SH-SY5Y (cell line): Measurements from ENCODE around the gene LHX4.

ENCODE experiments used
- GATA2 ChIP-seq: IDR thresholded peaks from 2 replicates; pipeline ENCODE4 v1.6.1; 2011; ENCODE audit warnings: mild to moderate bottlenecking, low read depth, low read length
- GATA3 ChIP-seq: IDR thresholded peaks from 2 replicates; pipeline ENCODE4 v1.6.1; 2011; ENCODE audit warnings: low read depth, mild to moderate bottlenecking, low read length, moderate library complexity

The LHX4 gene

GRCh38 chr1:180211156-180211859 lies 18.8 kb upstream of the LHX4 start:
- TF ChIP-seq GATA2: no peak
- no peak for TF ChIP-seq GATA3

DNA sequence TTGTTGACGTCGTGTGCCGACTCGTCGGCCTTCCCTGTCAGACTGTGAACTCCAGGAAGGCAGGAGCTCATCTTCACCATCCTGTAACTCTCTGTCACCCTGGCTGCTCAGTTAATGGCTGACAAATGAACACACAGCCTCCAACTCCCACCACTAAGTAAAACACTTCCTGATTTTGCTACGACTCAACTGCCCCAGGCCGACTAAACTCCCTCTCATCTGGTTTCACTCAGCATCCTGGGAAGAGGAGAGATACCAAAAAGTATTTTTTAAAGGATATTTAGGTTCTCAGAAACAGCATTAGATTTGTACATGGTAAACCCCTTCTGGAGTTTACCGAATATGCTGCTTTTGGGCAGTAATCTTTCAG lies 18.2 kb upstream of the LHX4 start:
- TF ChIP-seq GATA2: no peak
- TF ChIP-seq GATA3: no peak

- TF ChIP-seq GATA2: no peak
- TF ChIP-seq GATA3: no peak
These were observed 16.5 kb upstream of the LHX4 start for GRCh38 chr1:180213401-180214170.

DNA sequence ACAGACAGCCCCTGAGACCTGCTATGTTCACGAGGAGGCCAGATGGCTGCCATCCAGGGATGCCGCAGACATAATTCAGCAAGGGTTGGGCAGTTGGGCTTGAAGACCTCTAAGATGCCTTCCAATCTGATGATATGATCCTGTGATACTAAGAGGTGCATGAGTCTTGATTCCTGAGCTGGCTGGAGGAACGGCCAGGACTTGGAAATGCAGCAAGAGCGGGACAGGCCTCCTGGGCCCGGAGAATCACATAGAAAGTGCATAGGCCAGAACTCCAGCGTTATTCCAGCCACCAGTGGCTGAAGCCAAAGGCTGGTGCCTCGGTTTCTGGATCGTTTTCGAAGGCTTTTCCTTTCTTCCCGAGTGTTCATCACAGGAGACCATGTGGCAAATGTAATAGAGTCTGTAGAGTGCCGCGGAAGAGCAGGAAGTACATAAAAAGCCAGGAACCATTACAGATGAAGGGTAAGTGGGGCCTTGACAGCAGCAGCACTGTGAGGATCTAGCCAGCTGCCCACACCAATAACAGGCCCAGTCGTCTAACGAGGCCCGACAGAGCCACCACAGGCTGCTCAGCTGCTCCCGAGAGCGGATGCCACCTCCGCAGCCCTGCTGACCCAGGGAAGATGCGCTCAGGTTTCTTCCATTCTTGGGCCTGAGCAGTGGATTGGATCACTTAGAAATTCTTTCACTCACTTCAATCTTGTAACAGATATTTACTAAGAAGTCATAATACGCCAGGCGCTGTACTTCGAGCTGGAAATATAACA lies 14.0 kb upstream of the LHX4 start:
- no peak for TF ChIP-seq GATA2
- no peak for TF ChIP-seq GATA3

DNA sequence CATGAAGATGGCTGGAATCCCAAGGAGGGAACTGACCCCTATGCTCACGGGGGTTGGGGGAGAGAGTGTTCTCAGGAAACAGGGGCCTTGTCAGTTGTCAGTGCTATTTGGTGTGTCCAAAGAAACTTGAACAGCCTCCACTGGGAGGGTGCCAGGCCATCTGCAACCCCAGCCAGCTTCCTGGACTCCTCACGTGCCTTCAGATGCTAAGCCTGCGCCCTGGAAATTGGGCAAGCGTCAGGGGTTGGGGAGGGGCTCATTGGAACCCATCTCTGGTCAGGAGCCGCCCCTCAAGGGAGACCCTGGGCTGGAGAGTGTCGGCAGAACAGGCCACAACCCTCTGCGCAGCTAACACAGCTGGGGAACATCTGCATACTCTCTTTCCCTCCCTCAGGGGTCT lies 13.1 kb upstream of the LHX4 start:
- TF ChIP-seq GATA3: no peak
- no peak for TF ChIP-seq GATA2

DNA sequence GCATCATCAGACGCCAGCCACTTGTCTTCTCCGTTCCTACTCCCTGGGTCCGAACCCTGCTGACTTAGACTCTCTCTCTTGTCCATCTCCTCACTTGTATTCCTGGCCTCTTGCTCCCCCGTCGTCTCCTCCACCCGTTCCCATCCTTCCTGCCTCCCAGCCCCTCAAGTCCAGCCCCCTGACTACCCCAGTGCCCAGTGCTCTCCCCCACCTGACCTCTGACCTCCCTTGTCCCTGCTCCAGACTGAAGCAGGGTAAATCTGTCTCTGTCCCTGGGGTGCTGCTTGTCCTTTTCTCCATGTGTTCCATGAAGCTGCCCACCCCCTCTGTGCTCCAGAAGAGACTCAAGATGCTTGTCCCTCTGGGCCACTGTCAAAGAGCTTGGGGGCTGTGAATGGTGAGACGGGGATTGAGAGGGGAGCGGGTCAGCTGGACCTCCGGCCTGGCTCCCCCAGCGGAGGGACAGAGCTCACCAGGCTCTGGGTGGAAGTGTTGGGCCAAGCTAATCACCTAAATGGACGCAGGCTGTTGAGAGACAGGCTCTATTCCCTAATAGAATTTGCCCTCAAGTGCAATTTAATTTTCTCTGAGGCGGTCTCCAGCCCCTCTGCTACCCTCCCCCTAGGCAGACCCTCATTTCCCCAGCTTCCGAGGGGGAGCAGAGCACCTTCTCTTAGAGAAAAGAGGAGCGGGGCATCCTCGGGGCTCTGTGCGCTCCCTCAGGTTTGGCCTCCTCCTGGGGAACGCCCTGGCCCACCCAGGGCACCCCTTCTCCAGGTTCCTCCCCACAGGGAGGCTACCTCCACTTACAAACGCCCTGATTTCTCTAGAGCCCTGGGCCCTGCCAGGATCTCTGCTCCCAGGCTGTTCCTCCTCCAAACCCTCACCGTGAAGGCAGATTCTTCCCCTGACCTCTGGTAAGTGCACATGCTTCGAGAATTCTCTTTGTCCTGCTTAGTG lies 11.0 kb upstream of the LHX4 start:
- TF ChIP-seq GATA3: no peak
- TF ChIP-seq GATA2: no peak

DNA sequence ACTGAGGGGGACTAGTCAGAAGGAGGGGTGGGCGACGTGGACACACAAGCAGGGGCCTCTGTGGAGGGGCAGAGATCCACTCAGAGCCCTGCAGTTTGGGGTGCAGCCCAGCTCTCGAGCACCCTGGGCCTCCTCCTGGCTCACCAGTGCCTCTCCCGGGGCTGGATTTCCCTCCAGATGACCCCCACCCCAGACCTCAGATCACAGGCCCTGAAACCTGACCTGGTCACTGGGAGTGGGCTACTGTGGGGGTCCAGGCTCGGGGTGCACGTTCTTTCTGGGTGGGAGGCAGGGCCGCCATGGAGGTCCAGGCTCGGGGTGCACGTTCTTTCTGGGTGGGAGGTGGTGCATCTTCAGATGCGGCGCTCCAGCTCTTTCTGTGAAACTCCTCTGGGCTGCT lies 10.3 kb upstream of the LHX4 start:
- TF ChIP-seq GATA2 (no peak), GATA3 (no peak)

GRCh38 chr1:180221462-180221861 lies 8.6 kb upstream of the LHX4 start:
- TF ChIP-seq GATA3 (no peak), GATA2 (no peak)

GRCh38 chr1:180224902-180225301 lies 5.2 kb upstream of the LHX4 start:
- TF ChIP-seq GATA3 (no peak), GATA2 (no peak)

DNA sequence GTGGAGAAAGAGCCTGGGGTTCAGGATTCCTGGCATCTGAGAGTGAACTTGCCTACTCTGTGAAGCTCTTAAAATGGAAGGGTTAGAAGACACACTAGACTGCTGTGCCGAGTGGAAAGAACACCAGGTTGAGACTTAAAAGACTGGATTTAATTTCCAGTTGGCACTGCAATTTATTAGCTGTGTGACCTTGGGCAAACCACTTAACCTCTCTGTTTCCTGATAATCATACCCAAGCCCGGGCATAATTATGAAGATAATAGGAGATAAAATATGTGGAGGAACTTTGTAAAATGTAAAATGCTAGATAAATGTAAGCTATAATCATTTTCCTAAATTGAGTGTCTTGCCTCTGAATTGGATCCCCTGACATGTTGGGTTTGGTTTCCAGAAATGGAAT lies 4.7 kb upstream of the LHX4 start:
- TF ChIP-seq GATA3 (no peak), GATA2 (no peak)

GRCh38 chr1:180227861-180228647 lies 2.0 kb upstream of the LHX4 start:
- TF ChIP-seq GATA2: no peak
- TF ChIP-seq GATA3: no peak

- no peak for TF ChIP-seq GATA3
- TF ChIP-seq GATA2: no peak
These were observed 1.2 kb upstream of the LHX4 start for GRCh38 chr1:180228648-180229482.
